HepG2 (cell line): ENCODE results near the gene CPXM2. TPM values are rescaled to one million over a fixed set of nuclear protein-coding genes. Genes with fewer than 3 reads are reported as not detected.

Experiments used
- ATAC-seq: fragments of 200-7000 bp; cut with Tn5 transposase; 3 replicates; pipeline ENCODE4 v1.9.1; 2020; ENCODE audit warnings: mild to moderate bottlenecking, moderate library complexity
- BruUV-seq: library from RNA; stranded (reverse); fragments of 400-500 nt; replicated peaks from 2 replicates; lab custom pipeline; 2021; lab: Mats Ljungman, UMichigan
- CTCF ChIA-PET: fragments of 300-600 bp; formaldehyde crosslinking; extraction: SDS; loops from one replicate; lab custom pipeline; 2021; ENCODE audit warnings: low total read pairs, inconsistent platforms, low intra/inter-chr PET ratio; lab: Yijun Ruan, JAX
- POLR2A ChIA-PET: fragments of 350-600 bp; sonication (Branson Sonifier 250); formaldehyde crosslinking; loops from one replicate; lab custom pipeline; 2020; ENCODE audit warnings: antibody characterized with exemption, inconsistent platforms; lab: Yijun Ruan, JAX
- DNase-seq: peaks from one replicate; pipeline ENCODE4 v3.0.0-alpha.2; 2015; ENCODE audit warnings: low spot score
- FAIRE-seq: peaks from 3 replicates; lab custom pipeline; 2011; peaks lifted over from hg19 to GRCh38; lab: Jason Lieb, UNC
- H2AFZ ChIP-seq: one replicate; pipeline ENCODE4 v1.6.1; 2011; ENCODE audit warnings: low read length, inconsistent platforms
- H3K27ac ChIP-seq: fragments of 300-600 bp; 3 replicates; pipeline ENCODE4 v1.8.0; 2011; ENCODE audit warnings: mixed run types, mild to moderate bottlenecking, mixed read lengths, low read length, inconsistent platforms; ENCODE audit not compliant: insufficient read depth; ENCODE audit errors: extremely low read length
- H3K27me3 ChIP-seq, 2 experiments: fragments of 200-600 bp in 1 of 2; 2 replicates in 1 of 2; 3 replicates in 1 of 2; pipeline versions ENCODE4 v1.6.0 to v1.8.0; 2011; ENCODE audit warnings: low read length in 2 of 2, mild to moderate bottlenecking in 2 of 2, moderate library complexity in 2 of 2, inconsistent platforms in 1 of 2; ENCODE audit not compliant: insufficient read depth in 2 of 2, control insufficient read depth in 1 of 2
- H3K36me3 ChIP-seq, 2 experiments: fragments of 200-600 bp in 1 of 2; replicated peaks in 1 of 2; 2 replicates in 1 of 2; 3 replicates in 1 of 2; pipeline versions ENCODE4 v1.5.1 to v1.8.0; 2011; ENCODE audit warnings: low read length in 2 of 2, inconsistent platforms in 1 of 2; ENCODE audit not compliant: insufficient read depth in 2 of 2, control insufficient read depth in 1 of 2
- H3K4me1 ChIP-seq: 2 replicates; pipeline ENCODE4 v1.5.1; 2012; ENCODE audit warnings: low read length, inconsistent platforms; ENCODE audit not compliant: insufficient read depth
- H3K4me2 ChIP-seq: 2 replicates; pipeline ENCODE4 v1.6.0; 2011; ENCODE audit warnings: low read depth, low read length, inconsistent platforms
- H3K4me3 ChIP-seq, 3 experiments: fragments of 200-600 bp in 1 of 3; sonication (generic), shearing (Covaris generic) in 1 of 3; replicated peaks in 1 of 3; 2 replicates each; pipeline ENCODE4 v1.5.1; 2011 to 2016; ENCODE audit warnings: low read length in 3 of 3, inconsistent platforms in 2 of 3, low read depth in 2 of 3, mild to moderate bottlenecking in 2 of 3, control low read depth in 1 of 3, mixed read lengths in 1 of 3; ENCODE audit not compliant: insufficient read depth in 1 of 3
- H3K79me2 ChIP-seq: one replicate; pipeline ENCODE4 v1.6.1; 2011; ENCODE audit warnings: low read length, inconsistent platforms; ENCODE audit not compliant: insufficient read depth
- H3K9ac ChIP-seq: 2 replicates; pipeline ENCODE4 v1.6.0; 2011; ENCODE audit warnings: mild to moderate bottlenecking, low read depth, low read length, inconsistent platforms; ENCODE audit not compliant: insufficient read depth
- H3K9me3 ChIP-seq: 2 replicates; pipeline ENCODE4 v1.5.1; 2012; ENCODE audit warnings: mild to moderate bottlenecking, low read length
- H4K20me1 ChIP-seq: 2 replicates; pipeline ENCODE4 v1.6.0; 2011; ENCODE audit warnings: inconsistent platforms, mild to moderate bottlenecking, low read length, moderate library complexity; ENCODE audit not compliant: insufficient read depth
- ATF7 ChIP-seq, 2 experiments: fragments of 450-650 bp in 1 of 2; sonication (generic) in 1 of 2; formaldehyde crosslinking in 1 of 2; IDR thresholded peaks; 2 replicates each; pipeline versions ENCODE4 v1.4.0 to v1.6.1; 2016 to 2020; ENCODE audit warnings: antibody characterized with exemption in 1 of 2, mild to moderate bottlenecking in 1 of 2, missing genetic modification reagents in 1 of 2
- BORCS8-MEF2B ChIP-seq: sonication (generic); formaldehyde crosslinking; IDR thresholded peaks from 2 replicates; pipeline ENCODE4 v1.8.0; 2022; ENCODE audit warnings: mild to moderate bottlenecking, missing genetic modification reagents
- CHD4 ChIP-seq: fragments of 200-600 bp; sonication (generic); IDR thresholded peaks from 2 replicates; pipeline ENCODE4 v1.7.0; 2017; ENCODE audit warnings: mild to moderate bottlenecking, low read length, borderline replicate concordance
- CREB1 ChIP-seq, 2 experiments: fragments of 450-650 bp in 1 of 2; IDR thresholded peaks; 2 replicates each; pipeline ENCODE4 v1.6.1; 2016 to 2017; ENCODE audit warnings: control low read depth in 1 of 2, mild to moderate bottlenecking in 1 of 2, missing compliant biosample characterization in 1 of 2, missing genetic modification characterization in 1 of 2
- FOXJ3 ChIP-seq: sonication (generic); formaldehyde crosslinking; IDR thresholded peaks from 2 replicates; pipeline ENCODE4 v1.4.0; 2020; ENCODE audit warnings: missing genetic modification reagents, mild to moderate bottlenecking, borderline replicate concordance
- SMAD3 ChIP-seq: sonication (generic); formaldehyde crosslinking; IDR thresholded peaks from 2 replicates; pipeline ENCODE4 v1.4.0; 2020; ENCODE audit warnings: missing genetic modification reagents
- SRF ChIP-seq: IDR thresholded peaks from 2 replicates; pipeline ENCODE4 v1.6.1; 2011; ENCODE audit warnings: mild to moderate bottlenecking, low read depth, low read length, moderate library complexity
- ZFP36L1 ChIP-seq: sonication (generic); formaldehyde crosslinking; IDR thresholded peaks from 2 replicates; pipeline ENCODE4 v1.8.0; 2022; ENCODE audit warnings: mild to moderate bottlenecking, missing genetic modification reagents, moderate library complexity
- ZNF136 ChIP-seq: sonication (generic); formaldehyde crosslinking; IDR thresholded peaks from 2 replicates; pipeline ENCODE4 v1.8.1; 2022; ENCODE audit warnings: low read depth, mild to moderate bottlenecking, moderate library complexity, missing genetic modification reagents
- ZNF33A ChIP-seq: sonication (generic); formaldehyde crosslinking; IDR thresholded peaks from 2 replicates; pipeline ENCODE4 v1.5.1; 2020; ENCODE audit warnings: missing genetic modification reagents, mild to moderate bottlenecking, moderate library complexity, borderline replicate concordance
- WGBS: methylation state at CpG from one replicate; pipeline ENCODE4 v1.1.6; 2017; ENCODE audit warnings: low lambda C conversion rate; 5-methylcytosine and 5-hydroxymethylcytosine counted together
- in situ Hi-C: cut with HindIII; loops from 2 replicates; pipeline ENCODE4 v1.10.0; 2017; ENCODE audit warnings: low pct_unique_long_range_greater_than_20kb; ENCODE audit not compliant: extremely low pct_ligation_motif_present
- intact Hi-C: fragments of 100-400 bp; cut with micrococcal nuclease; formaldehyde crosslinking; loops from one replicate; pipeline ENCODE4 v1.10.0; 2022; ENCODE audit not compliant: unreplicated experiment
- polyA plus RNA-seq, 8 experiments: library from polyadenylated mRNA; depleted of rRNA in 3 of 8; stranded (reverse) in 7 of 8; unstranded in 1 of 8; fragments of >200 nt; fragmentation: Illumina TruSeq in 4 of 8; extraction: Trizol in 4 of 8; gene quantifications; 2 replicates each; pipeline versions ENCODE4 v1.2.1 to v1.2.3, GENCODE V29; 2011 to 2016; ENCODE audit warnings: low read depth in 4 of 8, missing spikeins in 1 of 8, mixed read lengths in 1 of 8; ENCODE audit not compliant: insufficient read depth in 1 of 8
- total RNA-seq, 5 experiments: library from RNA; depleted of rRNA; stranded (reverse); fragments of >200 nt; fragmentation: Illumina TruSeq; extraction: Trizol; gene quantifications; 2 replicates each; pipeline ENCODE4 v1.2.3, GENCODE V29; 2016; ENCODE audit warnings: low read depth in 1 of 5
- TF ChIP-seq, protein P1 (sequence below): sonication (generic); formaldehyde crosslinking; IDR thresholded peaks from 2 replicates; pipeline ENCODE4 v1.5.1; 2020; ENCODE audit warnings: mild to moderate bottlenecking, missing genetic modification reagents, moderate library complexity
- TF ChIP-seq, protein P2 (sequence below): sonication (generic); formaldehyde crosslinking; conservative IDR thresholded peaks from 2 replicates; pipeline ENCODE4 v1.4.0; 2020; ENCODE audit warnings: missing genetic modification reagents
- TF ChIP-seq, protein P3 (sequence below): sonication (generic); formaldehyde crosslinking; conservative IDR thresholded peaks from 2 replicates; pipeline ENCODE4 v1.5.0; 2020; ENCODE audit warnings: missing genetic modification reagents

CPXM2 gene
- total and polyA plus RNA-seq, 2 of the 13 experiments (the other 11 are each of a cell fraction or from before 2014, with no cell fraction given): 0.03 TPM; not detected in 1

GRCh38 chr10:123858077-123858681, 33.4 kb downstream of the CPXM2 start:
- Histone ChIP-seq H3K4me2 (no peak overlapping the region), H2AFZ (no peak overlapping the region), H3K4me3 (no peak overlapping the region), H3K27me3 (peaks cover 3 to 35% of the 10 kb centered on the region in 2 experiments; a peak in 3 of 5 replicates), H3K36me3 (no peaks in the 10 kb centered on the region), H4K20me1 (0 out of 2 replicates have a peak, but pooled peaks cover 2% of the 10 kb centered on the region), H3K9me3 (no peaks in the 10 kb centered on the region), H3K79me2 (no peaks in the 10 kb centered on the region), H3K9ac (no peak overlapping the region), H3K27ac (no peak overlapping the region), H3K4me1 (no peaks in the 10 kb centered on the region)
- intact Hi-C loops: no loop called here
- in situ Hi-C loops: no loop called here
- no peak for ATAC-seq
- BruUV-seq: no TSS peak
- POLR2A ChIA-PET: no interaction called here
- WGBS: 3% methylated on average over 9 of the region's 9 CpGs
- DNase-seq: no peak
- no peak for FAIRE-seq
- peak; percentile 75 for TF ChIP-seq ATF7 (IDR thresholded peaks at IDR 0.05)
- TF ChIP-seq ATF7 (CRISPR knock-in tag; IDR thresholded peaks at IDR 0.05): no peak
- 0 out of 2 replicates have a peak, but pooled peaks have one; percentile 44 for TF ChIP-seq CREB1 (IDR thresholded peaks at IDR 0.05)
- TF ChIP-seq CREB1 (CRISPR knock-in tag; IDR thresholded peaks at IDR 0.05): no peak
- no peak for TF ChIP-seq ZNF33A (CRISPR knock-in tag)
- CTCF ChIA-PET: no interaction called here

GRCh38 chr10:123857616-123858015, 34.0 kb downstream of the CPXM2 start:
- WGBS: 63% methylated on average over 12 of the region's 19 CpGs
- Histone ChIP-seq H2AFZ (no peak overlapping the region), H3K4me1 (no peaks in the 10 kb centered on the region), H3K4me2 (no peak overlapping the region)
- ChIA-PET POLR2A (no interaction called here), CTCF (no interaction called here)
- no TSS peak for BruUV-seq
- intact Hi-C loops: no loop called here
- FAIRE-seq: no peak
- TF ChIP-seq CHD4: no peak
- no peak for TF ChIP-seq ZFP36L1 (CRISPR knock-in tag)
- TF ChIP-seq, protein P1, sequence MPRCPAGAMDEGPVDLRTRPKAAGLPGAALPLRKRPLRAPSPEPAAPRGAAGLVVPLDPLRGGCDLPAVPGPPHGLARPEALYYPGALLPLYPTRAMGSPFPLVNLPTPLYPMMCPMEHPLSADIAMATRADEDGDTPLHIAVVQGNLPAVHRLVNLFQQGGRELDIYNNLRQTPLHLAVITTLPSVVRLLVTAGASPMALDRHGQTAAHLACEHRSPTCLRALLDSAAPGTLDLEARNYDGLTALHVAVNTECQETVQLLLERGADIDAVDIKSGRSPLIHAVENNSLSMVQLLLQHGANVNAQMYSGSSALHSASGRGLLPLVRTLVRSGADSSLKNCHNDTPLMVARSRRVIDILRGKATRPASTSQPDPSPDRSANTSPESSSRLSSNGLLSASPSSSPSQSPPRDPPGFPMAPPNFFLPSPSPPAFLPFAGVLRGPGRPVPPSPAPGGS (CRISPR knock-in tag): no peak
- TF ChIP-seq ZNF136 (CRISPR knock-in tag): no peak
- TF ChIP-seq SMAD3 (CRISPR knock-in tag): no peak
- no peak for TF ChIP-seq FOXJ3 (CRISPR knock-in tag)
- TF ChIP-seq SRF: no peak
- TF ChIP-seq, protein P2, sequence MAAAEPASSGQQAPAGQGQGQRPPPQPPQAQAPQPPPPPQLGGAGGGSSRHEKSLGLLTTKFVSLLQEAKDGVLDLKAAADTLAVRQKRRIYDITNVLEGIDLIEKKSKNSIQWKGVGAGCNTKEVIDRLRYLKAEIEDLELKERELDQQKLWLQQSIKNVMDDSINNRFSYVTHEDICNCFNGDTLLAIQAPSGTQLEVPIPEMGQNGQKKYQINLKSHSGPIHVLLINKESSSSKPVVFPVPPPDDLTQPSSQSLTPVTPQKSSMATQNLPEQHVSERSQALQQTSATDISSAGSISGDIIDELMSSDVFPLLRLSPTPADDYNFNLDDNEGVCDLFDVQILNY: no peak
- TF ChIP-seq, protein P3, sequence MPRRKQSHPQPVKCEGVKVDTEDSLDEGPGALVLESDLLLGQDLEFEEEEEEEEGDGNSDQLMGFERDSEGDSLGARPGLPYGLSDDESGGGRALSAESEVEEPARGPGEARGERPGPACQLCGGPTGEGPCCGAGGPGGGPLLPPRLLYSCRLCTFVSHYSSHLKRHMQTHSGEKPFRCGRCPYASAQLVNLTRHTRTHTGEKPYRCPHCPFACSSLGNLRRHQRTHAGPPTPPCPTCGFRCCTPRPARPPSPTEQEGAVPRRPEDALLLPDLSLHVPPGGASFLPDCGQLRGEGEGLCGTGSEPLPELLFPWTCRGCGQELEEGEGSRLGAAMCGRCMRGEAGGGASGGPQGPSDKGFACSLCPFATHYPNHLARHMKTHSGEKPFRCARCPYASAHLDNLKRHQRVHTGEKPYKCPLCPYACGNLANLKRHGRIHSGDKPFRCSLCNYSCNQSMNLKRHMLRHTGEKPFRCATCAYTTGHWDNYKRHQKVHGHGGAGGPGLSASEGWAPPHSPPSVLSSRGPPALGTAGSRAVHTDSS (CRISPR knock-in tag): no peak
- TF ChIP-seq BORCS8-MEF2B (CRISPR knock-in tag): no peak
- TF ChIP-seq, all 625 proteins: peak for 0
- no peaks in the 10 kb centered on the region for H3K9me3 ChIP-seq
- no peak overlapping the region for H3K4me3 ChIP-seq
- in situ Hi-C loops: no loop called here
- no peaks in the 10 kb centered on the region for H3K36me3 ChIP-seq
- H3K27ac ChIP-seq: no peak overlapping the region
- ATAC-seq: no peak
- H3K27me3 ChIP-seq: peaks cover 3 to 35% of the 10 kb centered on the region in 2 experiments; a peak in 3 of 5 replicates
- no peak for DNase-seq
- H4K20me1 ChIP-seq: 0 out of 2 replicates have a peak, but pooled peaks cover 3% of the 10 kb centered on the region
- H3K9ac ChIP-seq: no peak overlapping the region
- H3K79me2 ChIP-seq: no peaks in the 10 kb centered on the region
